ENCODE results near the gene TMEM208.

TMEM208 gene

DNA sequence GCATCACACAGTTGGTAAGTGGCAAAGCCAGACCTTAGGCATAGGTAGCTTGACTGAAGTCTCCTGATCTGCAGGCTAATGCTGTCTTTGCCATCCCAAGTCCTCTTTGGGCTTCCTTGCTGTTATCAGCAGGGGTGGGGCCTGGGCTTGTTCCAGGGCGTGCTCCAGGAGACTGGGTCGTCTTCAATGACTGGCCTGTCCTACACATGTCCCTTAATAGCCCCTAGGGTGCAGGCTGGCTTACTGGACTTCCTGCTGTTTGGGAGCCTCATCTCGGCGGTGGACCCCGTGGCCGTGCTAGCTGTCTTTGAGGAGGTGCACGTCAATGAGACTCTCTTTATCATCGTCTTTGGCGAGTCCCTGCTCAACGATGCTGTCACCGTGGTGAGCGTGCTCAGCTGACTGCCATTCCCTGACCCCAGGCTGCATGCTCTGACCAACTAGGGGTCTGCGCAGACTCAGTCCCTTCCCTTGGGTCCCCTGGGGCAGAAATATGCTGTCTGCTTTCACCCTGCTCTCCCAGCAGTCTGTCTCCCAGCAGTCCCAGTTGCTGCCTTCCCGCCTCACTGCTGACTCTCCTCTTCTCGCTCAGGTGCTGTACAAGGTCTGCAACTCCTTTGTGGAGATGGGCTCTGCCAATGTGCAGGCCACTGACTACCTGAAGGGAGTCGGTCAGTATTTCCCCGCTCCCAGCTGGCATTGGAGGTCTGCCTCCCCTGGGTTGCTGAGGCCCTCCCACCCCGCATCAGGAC, 28.0 kb downstream of the TMEM208 start:
- DNase-seq = no peak

DNA sequence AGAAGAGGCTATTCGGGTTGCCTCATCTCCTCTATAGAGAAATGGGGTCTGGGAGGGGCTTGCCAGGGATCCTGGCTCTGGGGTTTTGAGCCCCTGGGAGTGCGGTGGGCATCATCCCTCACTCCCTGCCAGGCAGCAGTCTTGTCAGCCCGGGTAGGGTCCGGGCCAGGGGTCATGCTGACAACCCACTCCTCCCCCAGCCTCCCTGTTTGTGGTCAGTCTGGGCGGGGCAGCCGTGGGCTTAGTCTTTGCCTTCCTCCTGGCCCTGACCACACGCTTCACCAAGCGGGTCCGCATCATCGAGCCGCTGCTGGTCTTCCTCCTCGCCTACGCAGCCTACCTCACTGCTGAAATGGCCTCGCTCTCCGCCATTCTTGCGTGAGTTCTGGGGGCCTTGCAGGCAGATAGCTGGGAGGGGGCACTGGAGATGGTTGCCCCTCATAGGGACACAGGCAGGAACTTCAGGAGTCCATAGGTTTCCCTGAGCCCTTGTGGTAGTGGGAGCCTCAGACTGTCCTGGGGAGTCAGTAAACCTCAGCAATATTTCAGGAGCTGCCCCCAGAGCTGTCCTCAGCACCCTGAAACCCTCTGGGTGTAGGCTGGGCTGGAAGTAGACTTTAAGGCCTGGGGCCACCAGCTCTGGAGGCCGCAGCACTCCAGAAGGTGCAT, 28.8 kb downstream of the TMEM208 start:
- DNase-seq = no peak

DNA sequence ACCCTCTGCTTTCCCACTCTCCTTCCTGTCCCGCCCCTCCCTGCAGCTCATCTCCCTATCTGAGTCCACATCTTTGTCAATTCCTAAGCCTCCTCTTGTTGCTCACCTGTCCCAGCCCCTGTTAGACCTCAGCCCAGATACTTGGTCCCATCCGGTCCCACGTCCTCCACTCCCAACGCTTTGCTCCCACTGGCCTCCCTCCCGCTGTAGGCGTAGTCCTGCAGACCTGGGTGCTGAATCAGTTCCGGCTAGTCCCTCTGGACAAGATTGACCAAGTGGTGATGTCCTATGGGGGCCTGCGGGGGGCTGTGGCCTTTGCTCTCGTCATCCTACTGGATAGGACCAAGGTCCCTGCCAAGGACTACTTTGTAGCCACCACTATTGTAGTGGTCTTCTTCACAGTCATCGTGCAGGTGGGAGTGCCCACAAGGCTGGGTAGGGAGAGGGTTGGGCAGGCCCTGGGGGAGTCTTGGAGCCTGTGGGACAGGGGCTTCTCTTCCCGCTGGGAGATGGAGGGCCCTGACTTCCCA, 29.8 kb downstream of the TMEM208 start:
- no peak for DNase-seq

DNA sequence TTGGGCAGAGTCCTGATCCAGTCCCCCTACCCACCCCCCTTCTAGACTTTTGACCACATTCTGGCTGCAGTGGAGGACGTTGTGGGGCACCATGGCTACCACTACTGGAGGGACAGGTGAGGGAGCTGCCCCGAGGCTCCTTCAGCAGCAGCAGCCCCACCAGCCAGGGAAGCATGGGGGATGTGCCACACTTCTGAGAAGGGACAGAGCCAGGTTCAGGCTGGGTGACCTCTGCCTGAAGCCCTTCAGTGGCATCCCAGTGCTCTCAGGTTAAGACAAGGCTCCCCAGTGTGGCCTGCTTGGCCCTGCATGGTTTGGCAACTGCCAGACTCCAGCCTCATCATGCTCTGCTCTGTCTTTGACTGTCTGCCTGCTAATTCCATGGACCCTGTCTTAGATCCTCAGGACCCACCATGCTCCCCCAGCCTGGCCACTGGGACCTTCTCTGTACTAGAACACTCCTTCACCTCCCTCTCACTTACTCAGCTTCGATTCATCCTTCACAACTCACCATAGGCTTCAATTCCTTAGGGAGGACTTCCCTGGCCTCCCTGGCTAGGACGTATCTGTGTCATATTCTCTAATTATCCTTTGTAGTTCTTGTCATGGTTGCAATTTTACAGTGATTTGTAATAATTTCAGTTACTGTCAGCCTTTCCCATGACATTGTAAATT, 30.7 kb downstream of the TMEM208 start:
- no peak for DNase-seq

DNA sequence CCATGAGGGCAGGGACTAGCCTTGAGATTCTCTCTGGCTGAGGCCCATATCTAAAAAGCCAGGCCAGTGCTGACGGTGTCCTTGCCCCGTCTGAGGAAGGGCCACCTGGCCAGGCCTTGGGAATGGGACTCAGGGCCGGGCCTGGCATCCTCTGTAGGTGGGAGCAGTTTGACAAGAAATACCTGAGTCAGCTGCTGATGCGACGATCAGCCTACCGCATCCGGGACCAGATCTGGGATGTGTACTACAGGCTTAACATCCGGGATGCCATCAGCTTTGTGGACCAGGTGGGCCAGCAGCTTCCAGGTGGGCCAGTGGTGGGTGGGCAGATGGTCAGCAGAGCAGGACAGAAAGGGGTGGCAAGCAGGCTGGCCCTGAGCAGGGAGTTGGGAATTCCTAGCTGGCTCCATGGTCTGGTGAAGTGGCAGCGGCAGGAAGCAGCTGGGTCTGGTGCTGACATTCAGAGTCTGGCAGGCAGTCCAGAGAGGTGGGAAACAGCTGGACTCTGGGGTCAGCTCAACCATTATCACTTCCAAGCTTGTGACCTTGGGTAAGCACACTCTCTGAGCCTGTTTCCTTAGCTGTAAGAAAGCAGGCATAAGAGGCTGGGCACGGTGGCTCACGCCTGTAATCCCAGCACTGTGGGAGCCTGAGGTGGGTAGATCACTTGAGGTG, 31.4 kb downstream of the TMEM208 start:
- no peak for DNase-seq

DNA sequence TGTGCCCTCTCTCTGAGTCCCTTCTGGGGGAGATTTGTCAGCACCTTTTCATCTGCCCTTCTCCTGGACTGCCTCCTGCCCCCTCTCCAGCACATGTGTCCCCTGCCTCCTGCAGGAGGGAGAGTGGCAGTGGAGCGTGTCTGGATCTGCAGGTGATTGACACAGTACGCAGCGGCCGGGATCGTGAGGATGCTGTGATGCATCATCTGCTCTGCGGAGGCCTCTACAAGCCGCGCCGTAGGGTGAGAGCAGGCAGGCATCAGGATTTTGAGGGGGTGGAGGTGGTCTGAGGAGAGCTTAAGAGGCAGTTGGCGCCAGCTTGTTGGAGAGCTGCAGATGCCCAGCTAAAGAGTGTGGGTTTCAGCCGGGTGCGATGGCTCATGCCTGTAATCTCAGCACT, 32.8 kb downstream of the TMEM208 start:
- no peak for DNase-seq

DNA sequence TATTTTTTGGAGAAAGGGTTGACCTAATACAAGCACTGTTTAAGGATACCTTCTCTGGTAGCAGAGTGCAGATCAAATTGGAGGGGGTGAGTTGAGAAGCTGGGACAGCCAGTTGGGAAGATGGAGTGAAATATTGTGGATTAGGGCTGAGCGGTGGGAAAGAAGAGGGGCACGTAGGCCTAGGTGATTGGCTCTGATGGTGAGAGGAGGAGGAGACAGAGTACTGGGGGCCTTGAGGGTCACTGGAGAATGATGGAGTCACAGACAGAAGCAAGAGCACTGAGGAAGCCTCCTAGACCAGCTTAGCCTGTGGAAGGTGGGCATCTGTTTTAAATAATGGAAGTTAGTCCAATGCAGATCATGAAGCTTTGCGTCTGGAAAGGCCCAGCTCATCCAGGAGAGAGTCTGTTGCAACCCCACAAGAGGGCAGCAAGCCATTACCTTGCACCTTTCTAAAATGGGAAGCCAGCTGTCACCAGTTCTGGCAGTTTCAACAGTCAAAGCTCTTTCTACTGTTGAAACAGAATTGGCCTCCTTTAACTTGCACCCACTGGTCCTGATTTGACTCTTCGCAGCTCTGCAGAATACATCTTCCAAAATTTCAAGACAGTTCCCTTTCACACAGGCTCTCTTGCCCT, 33.6 kb downstream of the TMEM208 start:
- DNase-seq = peak; percentile 37

DNA sequence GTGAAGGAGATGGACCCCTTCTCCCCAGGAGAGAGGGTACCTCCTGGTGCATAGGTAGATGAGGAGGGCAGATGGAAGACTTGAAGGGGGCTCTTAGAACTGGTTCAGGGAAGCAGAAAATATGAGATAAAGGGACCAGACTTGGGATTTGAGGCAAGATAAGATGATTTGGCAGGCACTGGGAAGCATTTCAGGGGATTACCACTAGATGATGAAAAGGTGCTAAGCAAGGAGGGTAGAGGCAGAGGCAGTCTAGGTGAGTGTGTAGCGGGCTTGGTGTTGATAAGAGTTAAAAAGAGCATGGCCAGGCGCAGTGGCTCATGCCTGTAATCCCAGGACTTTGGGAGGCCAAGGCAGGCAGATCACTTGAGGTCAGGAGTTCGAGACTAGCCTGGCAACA, 36.3 kb downstream of the TMEM208 start:
- DNase-seq = no peak

DNA sequence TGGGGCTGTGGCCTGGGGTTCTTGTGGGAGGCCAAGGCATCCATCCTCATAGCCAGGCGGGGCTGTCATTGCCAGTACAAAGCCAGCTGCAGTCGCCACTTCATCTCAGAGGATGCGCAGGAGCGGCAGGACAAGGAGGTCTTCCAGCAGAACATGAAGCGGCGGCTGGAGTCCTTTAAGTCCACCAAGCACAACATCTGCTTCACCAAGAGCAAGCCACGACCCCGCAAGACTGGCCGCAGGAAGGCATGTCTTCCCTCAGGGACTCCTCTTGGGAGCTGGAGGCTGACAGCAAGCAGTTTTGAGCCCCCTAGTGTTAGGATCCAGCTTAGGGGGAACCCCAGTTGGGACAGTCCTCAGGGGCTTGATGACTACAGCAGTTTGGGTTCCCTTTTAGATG, 37.3 kb downstream of the TMEM208 start:
- no peak for DNase-seq

DNA sequence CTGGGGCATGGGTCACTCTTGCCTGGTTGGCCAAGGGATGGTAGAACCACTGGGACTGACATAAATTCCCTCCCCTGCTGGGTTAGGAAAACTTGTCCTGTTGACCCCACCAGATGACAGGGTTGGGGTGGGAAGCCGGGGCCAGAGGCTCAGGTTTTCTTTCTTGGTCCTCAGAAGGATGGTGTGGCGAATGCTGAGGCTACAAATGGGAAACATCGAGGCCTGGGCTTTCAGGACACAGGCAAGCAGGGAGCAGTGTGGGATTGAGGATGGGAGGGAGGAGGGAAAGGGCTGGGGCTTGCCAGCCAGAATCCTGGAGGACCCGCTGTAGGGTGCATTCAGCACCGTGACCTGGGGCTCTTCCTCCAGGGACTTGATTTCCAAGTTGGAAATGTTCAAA, 37.9 kb downstream of the TMEM208 start:
- no peak for DNase-seq

DNA sequence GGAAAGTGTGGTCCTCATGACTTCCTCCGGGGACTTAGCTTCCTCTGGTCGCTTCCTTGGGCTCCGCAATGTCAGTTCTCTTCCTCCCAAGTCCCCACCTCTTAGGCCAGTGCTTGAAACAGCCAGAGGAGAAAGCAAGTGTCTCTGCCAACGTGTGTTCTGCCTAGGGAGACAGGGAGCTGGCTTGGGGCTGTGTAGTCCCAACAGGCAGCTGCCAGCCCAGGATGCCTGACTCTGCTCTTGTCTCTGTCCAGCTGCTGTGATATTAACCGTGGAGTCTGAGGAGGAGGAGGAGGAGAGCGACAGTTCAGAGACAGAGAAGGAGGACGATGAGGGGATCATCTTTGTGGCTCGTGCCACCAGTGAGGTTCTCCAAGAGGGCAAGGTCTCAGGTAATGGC, 38.9 kb downstream of the TMEM208 start:
- no peak for DNase-seq

DNA sequence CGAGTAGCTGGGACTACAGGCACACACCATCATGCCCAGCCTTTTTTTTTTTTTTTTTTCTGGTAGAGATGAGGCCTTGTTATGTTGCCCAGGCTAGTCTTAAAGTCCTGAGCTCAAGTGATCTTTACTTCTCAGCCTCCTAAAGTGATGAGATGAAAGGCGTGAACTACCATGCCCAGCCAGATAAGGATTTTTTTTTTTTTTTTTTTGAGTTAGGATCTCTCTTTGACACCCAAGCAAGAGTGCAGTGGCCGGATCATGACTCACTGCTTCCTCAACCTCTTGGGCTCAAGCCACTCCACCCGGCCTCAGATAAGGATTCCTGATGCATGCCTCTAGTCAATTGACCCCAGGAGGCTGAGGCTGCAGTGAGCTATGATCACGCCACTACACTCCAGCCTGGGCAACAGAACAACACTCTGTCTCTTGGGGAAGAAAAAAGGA, 41.2 kb downstream of the TMEM208 start:
- no peak for DNase-seq

DNA sequence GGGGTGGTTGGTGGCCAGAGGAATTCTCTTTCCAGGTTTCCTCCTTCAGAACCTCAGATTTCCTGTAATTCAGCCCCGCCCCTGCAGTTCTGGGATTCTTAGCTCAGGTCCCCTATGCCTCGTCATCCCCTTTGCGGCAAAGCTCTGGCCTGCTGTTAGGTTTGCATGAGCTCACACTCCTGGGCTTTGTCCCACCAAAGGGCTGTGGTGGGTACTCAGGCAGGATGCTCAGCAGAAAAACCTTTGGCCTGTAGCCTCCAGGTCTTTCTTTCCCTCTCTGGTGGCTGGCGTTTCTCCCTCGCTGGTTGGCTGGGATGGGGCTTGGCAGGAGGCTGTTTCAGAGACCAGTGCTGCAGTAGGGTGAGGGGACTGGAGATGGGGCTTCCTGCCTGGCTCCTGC, 42.8 kb downstream of the TMEM208 start:
- no peak for DNase-seq

DNA sequence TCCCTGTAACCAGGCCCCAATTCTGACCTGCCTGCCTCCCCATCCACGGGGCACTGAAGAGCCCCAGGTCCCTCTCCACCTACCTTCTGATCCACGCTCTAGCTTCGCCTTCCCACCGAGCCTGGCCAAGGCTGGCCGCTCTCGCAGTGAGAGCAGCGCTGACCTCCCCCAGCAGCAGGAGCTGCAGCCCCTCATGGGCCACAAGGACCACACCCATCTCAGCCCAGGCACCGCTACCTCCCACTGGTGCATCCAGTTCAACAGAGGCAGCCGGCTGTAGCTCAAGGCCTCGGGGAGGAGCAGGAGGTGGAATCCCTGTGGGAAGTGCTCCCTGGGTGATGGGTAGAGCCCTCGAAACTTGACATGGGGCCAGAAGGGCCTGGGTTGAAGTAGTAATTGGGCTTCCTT, 44.0 kb downstream of the TMEM208 start:
- DNase-seq = no peak

DNA sequence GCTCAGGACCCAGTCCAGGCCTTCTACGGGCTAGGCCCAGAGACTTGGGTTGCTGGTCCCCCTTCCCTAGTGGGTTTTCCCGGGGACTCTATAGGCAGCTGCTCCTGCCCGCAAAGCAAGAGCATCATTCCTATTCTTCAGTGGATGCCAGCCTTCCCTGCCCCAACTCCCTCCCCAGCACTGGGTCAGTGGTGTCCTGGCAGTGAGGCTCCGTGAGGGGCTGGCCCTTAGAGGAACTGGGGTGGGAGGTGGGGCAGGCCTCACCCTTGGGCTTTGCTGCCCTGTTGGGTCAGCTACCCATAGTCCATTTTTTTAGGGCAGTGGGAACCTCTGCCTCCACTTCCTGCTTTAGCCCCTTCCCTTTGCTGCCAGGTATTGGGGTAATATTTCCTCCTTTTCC, 44.5 kb downstream of the TMEM208 start:
- DNase-seq = no peak

DNA sequence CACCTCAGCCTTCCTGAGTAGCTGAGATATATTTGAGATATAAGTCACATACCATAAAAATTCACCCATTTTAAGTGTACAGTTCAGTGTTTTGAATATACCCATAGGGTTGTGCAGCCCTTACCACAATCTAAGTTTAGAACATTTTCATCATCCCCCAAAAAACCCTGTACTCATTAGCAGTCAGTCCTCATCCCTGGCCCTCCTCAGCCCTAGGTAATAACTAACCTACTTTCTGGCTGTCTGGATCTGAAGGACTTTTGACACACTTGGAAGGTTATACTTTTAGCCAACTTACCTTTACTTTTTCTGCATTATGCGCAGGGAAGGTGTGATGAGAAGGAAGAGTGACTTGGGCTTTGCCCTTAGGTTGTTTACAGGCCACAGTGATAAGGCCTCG, 48.4 kb downstream of the TMEM208 start:
- no peak for DNase-seq

DNA sequence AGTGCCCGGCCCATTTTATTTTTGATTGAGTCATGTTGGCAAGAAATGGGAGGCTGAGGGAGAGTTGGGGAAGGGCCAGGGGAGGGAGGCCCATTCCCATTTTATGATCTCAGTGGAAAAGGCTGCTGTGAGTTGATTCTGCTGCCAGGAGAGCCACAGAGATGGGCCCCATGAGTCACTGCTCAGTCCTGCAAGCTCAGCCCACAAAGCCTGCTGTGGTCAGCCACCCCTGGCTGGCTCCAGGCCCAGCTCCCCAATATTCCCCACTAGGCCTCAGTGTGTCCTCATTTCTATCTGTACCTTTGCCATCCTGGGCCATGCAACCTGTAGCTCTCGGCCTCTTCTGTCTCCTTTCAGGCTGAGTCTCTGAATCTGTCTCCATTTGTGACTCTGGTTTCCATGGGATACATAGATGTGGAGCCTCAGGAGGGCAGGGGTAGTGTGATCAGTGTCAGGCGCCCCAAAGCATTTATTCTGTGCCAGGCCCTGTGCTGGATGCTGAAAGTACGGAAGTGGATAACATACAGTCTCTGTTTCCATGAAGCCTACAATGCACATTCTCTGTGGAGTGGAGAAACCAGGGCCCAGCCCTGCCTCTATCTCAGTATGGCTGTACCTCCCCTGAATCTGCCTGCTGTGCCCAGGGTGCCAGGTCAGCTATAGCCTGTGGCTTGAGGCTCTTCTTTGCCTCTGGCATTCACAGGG, 50.5 kb downstream of the TMEM208 start:
- DNase-seq = no peak

DNA sequence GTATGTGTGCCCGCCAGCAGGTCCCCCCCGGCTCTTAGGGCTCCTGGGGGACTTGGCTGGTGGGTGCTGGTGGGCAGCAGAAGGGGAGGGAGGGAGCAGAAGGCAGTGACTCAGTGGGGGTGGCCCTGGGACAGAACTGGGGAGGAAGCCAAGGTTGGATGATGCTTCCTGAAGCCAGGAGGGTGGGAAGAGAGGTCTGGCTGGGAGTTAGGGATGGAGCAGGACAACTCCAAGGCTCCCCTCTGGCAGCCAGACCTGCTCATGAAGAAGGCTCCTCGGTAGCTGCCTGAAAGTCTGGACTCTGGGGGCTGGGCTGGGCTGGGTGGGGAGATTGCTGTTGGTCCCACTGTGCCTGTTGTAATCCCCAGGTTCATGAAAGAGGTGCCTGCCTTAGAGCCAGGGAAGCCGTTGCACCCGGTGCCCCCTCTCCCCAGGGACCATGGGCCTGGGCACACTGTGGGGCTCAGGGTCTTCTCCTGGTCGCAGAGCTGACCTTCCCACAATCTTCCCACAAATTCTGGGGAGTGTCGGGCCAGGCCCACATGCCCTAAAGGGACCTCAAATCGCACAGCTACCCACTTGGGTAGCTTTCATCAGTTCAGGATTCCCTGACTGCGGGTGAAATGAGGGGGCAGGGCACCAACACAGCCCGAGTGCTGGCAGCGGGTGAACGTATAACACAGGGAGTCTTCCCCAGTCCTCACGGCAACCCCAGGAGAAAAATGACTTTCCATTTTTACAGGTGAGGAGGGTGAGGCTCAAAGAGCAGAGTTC, 51.3 kb downstream of the TMEM208 start:
- DNase-seq = no peak

Measured in NCI-H510A treated with DMSO at 0.1 percent for 48 hours (cell line).